Stimulated activated CD4-positive, alpha-beta T cell treated with anti-CD3 and anti-CD28 coated beads, Interleukin-1b, Interleukin-23, amount 100 ng/mL, for 48 hours (primary cell): ENCODE measurements around the gene GK.
A peak's percentile ranks its signal among the peaks of the same experiment; 100 is the strongest.
"Not testable (repeated sequence)": the region's sequence is repeated elsewhere in the genome, so short reads cannot be mapped to it uniquely, and the experiment has no call there.

ENCODE experiments used
- DNase-seq: peaks from one replicate; pipeline ENCODE4 v3.0.0-alpha.2; 2020

GK gene

GRCh38 chrX:30653415-30654131 lies at the start of gene GK:
TSS of gene GK (plus strand) at chrX:30653423. CDS start at chrX:30653538, 115 bp downstream.
- DNase-seq, result no peak

- no peak for DNase-seq
These were observed 46.1 kb upstream of the GK start for GRCh38 chrX:30607155-30607554.

- no peak for DNase-seq
These were observed 43.2 kb upstream of the GK start for GRCh38 chrX:30610026-30610425.

GRCh38 chrX:30612250-30612655 lies 41.0 kb upstream of the GK start:
- no peak for DNase-seq

GRCh38 chrX:30613721-30614120 lies 39.5 kb upstream of the GK start:
- DNase-seq, result no peak

GRCh38 chrX:30615229-30615628 lies 38.0 kb upstream of the GK start:
- no peak for DNase-seq

- no peak for DNase-seq
These were observed 35.0 kb upstream of the GK start for GRCh38 chrX:30618160-30618765.

- no peak for DNase-seq
These were observed 33.1 kb upstream of the GK start for GRCh38 chrX:30620125-30620524.

GRCh38 chrX:30620980-30621618 lies 32.1 kb upstream of the GK start:
- no peak for DNase-seq

GRCh38 chrX:30622361-30622760 lies 30.9 kb upstream of the GK start:
- DNase-seq, result no peak

GRCh38 chrX:30626402-30626801 lies 26.8 kb upstream of the GK start:
- DNase-seq, result no peak

- no peak for DNase-seq
These were observed 25.2 kb upstream of the GK start for GRCh38 chrX:30627818-30628652.

GRCh38 chrX:30634070-30634469 lies 19.2 kb upstream of the GK start:
- DNase-seq, result not testable (repeated sequence)

GRCh38 chrX:30635630-30636029 lies 17.6 kb upstream of the GK start:
- no peak for DNase-seq

- no peak for DNase-seq
These were observed 15.1 kb upstream of the GK start for GRCh38 chrX:30637874-30638815.

- DNase-seq, result not testable (repeated sequence)
These were observed 13.5 kb upstream of the GK start for GRCh38 chrX:30639702-30640101.

- DNase-seq, result no peak
These were observed 10.6 kb upstream of the GK start for GRCh38 chrX:30642642-30643041.

- no peak for DNase-seq
These were observed 9.9 kb upstream of the GK start for GRCh38 chrX:30643313-30643821.

- DNase-seq, result no peak
These were observed 3.4 kb upstream of the GK start for GRCh38 chrX:30649859-30650258.

- peak; percentile 92 for DNase-seq
These were observed 452 bp upstream of the GK start for GRCh38 chrX:30652527-30653414.

GRCh38 chrX:30654386-30654785 lies 1.2 kb downstream of the GK start:
- not testable (repeated sequence) for DNase-seq
